GM18508 (cell line): Measurements from ENCODE around the gene CIDEC.
"Not testable (repeated sequence)": the region's sequence is repeated elsewhere in the genome, so short reads cannot be mapped to it uniquely, and the experiment has no call there.

Experiments
- ATAC-seq: cut with Tn5 transposase; IDR thresholded peaks from one replicate; pipeline ENCODE4 v1.9.1; 2021; ENCODE audit warnings: moderate number of reproducible peaks; ENCODE audit not compliant: insufficient read depth, unreplicated experiment

The CIDEC gene

GRCh38 chr3:9902372-9903237 lies 22.6 kb upstream of the CIDEC start, which contains the start of gene IL17RE:
Gene IL17RE, plus strand, starts transcription at chr3:9902848. Its CDS starts 85 bp downstream, at chr3:9902933.
- no peak for ATAC-seq

- ATAC-seq: no peak
These were observed 21.9 kb upstream of the CIDEC start for GRCh38 chr3:9901967-9902366.

- not testable (repeated sequence) for ATAC-seq
These were observed 20.9 kb upstream of the CIDEC start for GRCh38 chr3:9900965-9901415.

GRCh38 chr3:9899289-9899791 lies 19.3 kb upstream of the CIDEC start:
- no peak for ATAC-seq

GRCh38 chr3:9898467-9899241 lies 18.6 kb upstream of the CIDEC start:
- ATAC-seq: no peak

- ATAC-seq: no peak
These were observed 17.6 kb upstream of the CIDEC start for GRCh38 chr3:9897408-9898372.

GRCh38 chr3:9896755-9897407 lies 16.8 kb upstream of the CIDEC start:
- not testable (repeated sequence) for ATAC-seq

GRCh38 chr3:9895715-9896114 lies 15.7 kb upstream of the CIDEC start:
- not testable (repeated sequence) for ATAC-seq

- ATAC-seq: no peak
These were observed 13.7 kb upstream of the CIDEC start for GRCh38 chr3:9893739-9894138.

GRCh38 chr3:9891072-9891622 lies 11.1 kb upstream of the CIDEC start:
- no peak for ATAC-seq

GRCh38 chr3:9890249-9891071 lies 10.4 kb upstream of the CIDEC start, which contains the start of gene JAGN1:
Gene JAGN1, plus strand, starts transcription at chr3:9890610. Its CDS starts 113 bp downstream, at chr3:9890723.
- ATAC-seq: no peak

GRCh38 chr3:9889405-9889804 lies 9.4 kb upstream of the CIDEC start:
- ATAC-seq: no peak

GRCh38 chr3:9888540-9888939 lies 8.5 kb upstream of the CIDEC start:
- no peak for ATAC-seq

GRCh38 chr3:9887480-9887879 lies 7.4 kb upstream of the CIDEC start:
- ATAC-seq: no peak

- no peak for ATAC-seq
These were observed 6.3 kb upstream of the CIDEC start for GRCh38 chr3:9886328-9886727.

- ATAC-seq: no peak
These were observed 4.6 kb upstream of the CIDEC start for GRCh38 chr3:9884555-9885165.

GRCh38 chr3:9883706-9884554 lies 3.9 kb upstream of the CIDEC start:
- ATAC-seq: no peak
